Uterus (tissue), 4 donors: ENCODE data around the gene LOXL1. TPM values are rescaled to one million over a fixed set of nuclear protein-coding genes. Genes with fewer than 3 reads are reported as not detected.

Experiments
- DNase-seq, 2 donors: peaks; one replicate each; pipeline ENCODE4 v3.0.0-alpha.2; 2019 to 2020
- H3K27ac ChIP-seq, 2 donors: fragments of 200-600 bp; sonication (generic); 1 replicate in 1 of 2; 2 replicates in 1 of 2; pipeline ENCODE4 v1.5.1; 2016 to 2018
- H3K27me3 ChIP-seq, 2 donors: fragments of 200-600 bp; sonication (generic); one replicate each; pipeline ENCODE4 v1.5.1; 2018 to 2019; ENCODE audit warnings: control low read depth in 1 of 2
- H3K36me3 ChIP-seq, 2 donors: fragments of 200-600 bp; sonication (generic); one replicate each; pipeline ENCODE4 v1.5.1; 2019; ENCODE audit warnings: control low read depth in 1 of 2
- H3K4me1 ChIP-seq, 2 donors: fragments of 200-600 bp; sonication (generic); one replicate each; pipeline ENCODE4 v1.5.1; 2018 to 2019; ENCODE audit warnings: control low read depth in 1 of 2
- H3K4me3 ChIP-seq, 2 donors: fragments of 200-600 bp; sonication (generic); 1 replicate in 1 of 2; 2 replicates in 1 of 2; pipeline ENCODE4 v1.5.1; 2018 to 2019; ENCODE audit warnings: mild to moderate bottlenecking in 1 of 2
- H3K9me3 ChIP-seq, 2 donors: fragments of 200-600 bp; sonication (generic); one replicate each; pipeline ENCODE4 v1.5.1; 2019; ENCODE audit warnings: control low read depth in 1 of 2
- CTCF ChIP-seq, 4 experiments: fragments of 200-600 bp in 2 of 4; fragments of 450-650 bp in 2 of 4; sonication (generic) in 2 of 4; IDR thresholded peaks; one replicate each; pipeline ENCODE4 v1.5.1; 2016 to 2019; ENCODE audit warnings: antibody characterized with exemption in 4 of 4, mild to moderate bottlenecking in 2 of 4, moderate library complexity in 1 of 4
- POLR2A ChIP-seq, 2 donors: fragments of 450-650 bp; IDR thresholded peaks; one replicate each; pipeline ENCODE4 v1.6.1; 2016; ENCODE audit warnings: antibody characterized with exemption in 2 of 2, mild to moderate bottlenecking in 1 of 2, moderate library complexity in 1 of 2
- intact Hi-C: fragments of 100-400 bp; cut with DNase I; formaldehyde crosslinking; loops from one replicate; pipeline ENCODE4 v1.15.1; 2023; ENCODE audit warnings: low total_unique reads
- total RNA-seq, 4 donors: library from RNA; depleted of rRNA in 3 of 4; stranded (reverse); fragments of >200 nt in 3 of 4; gene quantifications; one replicate each; pipeline versions ENCODE4 v1.1.0 to v1.2.4, GENCODE V29; 2014 to 2023
- donor health status: DM: yes; HTN: yes; CAD: no.

Gene LOXL1
- total RNA-seq, 4 donors from 2014 or later: 19.4 to 68.4 (median 33.1) TPM

DNA sequence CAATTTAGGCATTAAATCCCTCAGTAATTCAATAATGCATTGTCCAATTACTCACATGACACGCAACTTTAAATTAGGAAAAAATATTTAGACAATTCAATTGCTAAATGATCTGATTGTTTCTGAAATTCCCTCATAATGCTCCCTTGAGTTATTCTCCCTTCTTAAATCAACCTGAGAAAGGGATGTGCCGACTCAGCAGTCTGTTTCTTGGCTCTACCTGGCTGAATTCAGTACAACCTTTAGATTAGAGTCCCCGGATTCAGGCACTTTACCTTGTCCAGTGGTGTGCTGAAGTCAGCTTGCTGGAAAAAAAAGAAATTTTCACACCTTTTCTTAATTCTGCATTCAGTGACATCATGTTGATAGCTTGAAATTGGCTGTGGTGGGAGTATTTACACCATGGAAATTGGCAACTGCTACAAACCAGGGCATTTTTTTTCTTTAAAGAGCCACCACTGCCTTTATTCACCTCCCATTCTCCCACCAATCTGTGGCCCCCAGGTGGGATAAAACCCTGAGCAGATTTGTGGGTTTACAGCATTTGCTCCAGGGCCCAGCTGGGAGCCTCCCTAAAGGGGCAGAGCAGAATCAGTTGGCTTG, 20.9 kb upstream of the LOXL1 start:
- H3K27me3 ChIP-seq: no peaks in the 10 kb centered on the region
- no peak for DNase-seq
- no peaks in the 10 kb centered on the region for H3K4me1 ChIP-seq
- H3K27ac ChIP-seq: no peak overlapping the region
- no peak overlapping the region for H3K4me3 ChIP-seq
- no peaks in the 10 kb centered on the region for H3K36me3 ChIP-seq
- no peaks in the 10 kb centered on the region for H3K9me3 ChIP-seq
- TF ChIP-seq CTCF (IDR thresholded peaks at IDR 0.05) (no peak), POLR2A (IDR thresholded peaks at IDR 0.05) (no peak)
- intact Hi-C loops: no loop called here

DNA sequence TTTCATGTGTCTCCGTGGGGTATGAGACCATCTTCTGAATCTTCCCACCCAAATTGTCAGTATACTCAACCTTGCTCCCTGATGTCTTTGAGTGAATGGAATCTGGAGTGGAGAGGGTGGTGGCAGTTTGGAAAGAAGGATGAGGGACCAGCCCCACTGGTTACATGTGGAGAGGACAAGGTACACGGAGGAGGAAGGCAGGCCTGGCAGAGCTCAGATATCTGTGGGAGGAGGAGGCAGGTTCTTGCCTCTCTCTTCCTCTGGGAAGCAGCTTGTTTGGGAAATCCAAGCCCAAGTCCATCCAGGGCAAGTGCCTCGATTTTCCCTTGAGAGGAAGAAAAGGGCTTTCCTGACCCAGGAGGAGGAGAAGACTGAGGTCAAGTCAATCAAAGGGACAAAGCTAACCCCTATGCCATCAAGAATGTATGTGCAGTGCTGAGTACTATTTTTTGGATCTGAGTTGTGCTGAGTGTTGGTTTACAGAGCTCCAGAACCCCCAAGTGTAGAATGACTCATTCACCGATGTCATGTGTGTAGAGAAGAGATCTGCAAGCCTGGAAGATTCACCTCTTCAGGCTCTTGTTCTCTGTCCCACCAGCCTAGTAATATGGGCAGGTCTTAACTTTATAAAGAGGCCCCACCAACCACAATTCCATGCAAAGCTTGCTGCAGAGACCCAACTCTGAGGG, 19.8 kb upstream of the LOXL1 start:
- no peaks in the 10 kb centered on the region for H3K4me1 ChIP-seq
- no peak overlapping the region for H3K4me3 ChIP-seq
- no peak overlapping the region for H3K27ac ChIP-seq
- TF ChIP-seq POLR2A (IDR thresholded peaks at IDR 0.05) (no peak), CTCF (IDR thresholded peaks at IDR 0.05) (no peak)
- H3K27me3 ChIP-seq: no peaks in the 10 kb centered on the region
- no peak for DNase-seq
- H3K36me3 ChIP-seq: no peaks in the 10 kb centered on the region
- no peaks in the 10 kb centered on the region for H3K9me3 ChIP-seq
- intact Hi-C loops: no loop called here

GRCh38 chr15:73907035-73907408, 19.2 kb upstream of the LOXL1 start:
- no peaks in the 10 kb centered on the region for H3K27me3 ChIP-seq
- no peaks in the 10 kb centered on the region for H3K36me3 ChIP-seq
- TF ChIP-seq POLR2A (IDR thresholded peaks at IDR 0.05) (no peak), CTCF (IDR thresholded peaks at IDR 0.05) (no peak)
- DNase-seq: no peak
- H3K4me1 ChIP-seq: no peaks in the 10 kb centered on the region
- H3K4me3 ChIP-seq: no peak overlapping the region
- intact Hi-C loops: no loop called here
- no peak overlapping the region for H3K27ac ChIP-seq
- H3K9me3 ChIP-seq: no peaks in the 10 kb centered on the region

DNA sequence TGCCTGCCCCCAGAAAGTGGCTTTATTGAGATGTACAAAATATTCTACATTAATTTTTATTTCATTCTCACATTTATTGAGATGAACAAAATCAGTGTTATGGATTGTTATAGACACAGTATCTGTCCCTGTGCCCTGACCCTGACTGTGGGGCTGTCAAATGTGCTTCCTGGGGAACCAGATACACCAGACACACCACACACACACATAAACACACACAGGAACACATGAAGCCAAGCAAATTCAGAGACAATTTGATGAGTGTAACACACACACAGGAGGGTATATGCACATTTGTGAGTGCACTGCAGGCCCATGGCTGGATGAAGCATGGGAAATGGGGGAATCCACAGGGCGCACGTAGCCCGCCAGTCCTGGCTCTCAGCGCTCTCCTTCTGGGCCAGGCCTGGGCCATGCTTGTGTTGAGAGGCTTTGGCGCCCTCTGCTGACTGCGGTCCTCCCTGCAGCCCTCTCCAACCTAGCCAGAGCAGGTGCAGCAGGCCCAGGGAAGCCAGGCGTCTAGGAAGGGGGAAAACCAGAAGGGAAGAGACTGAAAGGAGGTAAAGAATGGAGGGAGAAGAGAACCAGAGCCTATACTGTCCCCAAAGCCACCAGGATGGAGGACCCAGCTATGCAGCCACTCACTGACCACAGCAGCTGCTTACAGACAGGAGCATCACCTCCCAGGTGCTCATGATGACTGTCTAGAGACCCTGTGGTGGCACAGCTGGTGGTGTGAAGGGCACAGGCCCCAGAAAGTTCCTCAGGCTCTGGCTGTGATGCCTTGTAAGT, 18.0 kb upstream of the LOXL1 start:
- Histone ChIP-seq H3K27ac (no peak overlapping the region), H3K36me3 (no peaks in the 10 kb centered on the region), H3K4me1 (no peaks in the 10 kb centered on the region), H3K9me3 (no peaks in the 10 kb centered on the region), H3K4me3 (no peak overlapping the region), H3K27me3 (no peaks in the 10 kb centered on the region)
- no peak for TF ChIP-seq POLR2A (IDR thresholded peaks at IDR 0.05)
- peak; percentile 67 to 86 (median 77) for TF ChIP-seq CTCF (IDR thresholded peaks at IDR 0.05)
- intact Hi-C loops: no loop called here
- peak; percentile 66 to 76 for DNase-seq

- Histone ChIP-seq H3K27ac (no peak overlapping the region), H3K4me1 (no peaks in the 10 kb centered on the region), H3K9me3 (no peaks in the 10 kb centered on the region), H3K36me3 (no peaks in the 10 kb centered on the region), H3K27me3 (no peaks in the 10 kb centered on the region), H3K4me3 (no peak overlapping the region)
- DNase-seq: no peak
- intact Hi-C loops: no loop called here
- no peak for TF ChIP-seq POLR2A (IDR thresholded peaks at IDR 0.05)
- no peak for TF ChIP-seq CTCF (IDR thresholded peaks at IDR 0.05)
Observed at GRCh38 chr15:73908822-73909122, 17.5 kb upstream of the LOXL1 start.
